ENCODE results near the gene NEDD4. TPM values are rescaled to one million over a fixed set of nuclear protein-coding genes. Genes with fewer than 3 reads are reported as not detected.
"Not testable (repeated sequence)": the region's sequence is repeated elsewhere in the genome, so short reads cannot be mapped to it uniquely, and the experiment has no call there.

The NEDD4 gene
- total RNA-seq, 1 donor: 45.3 TPM

DNA sequence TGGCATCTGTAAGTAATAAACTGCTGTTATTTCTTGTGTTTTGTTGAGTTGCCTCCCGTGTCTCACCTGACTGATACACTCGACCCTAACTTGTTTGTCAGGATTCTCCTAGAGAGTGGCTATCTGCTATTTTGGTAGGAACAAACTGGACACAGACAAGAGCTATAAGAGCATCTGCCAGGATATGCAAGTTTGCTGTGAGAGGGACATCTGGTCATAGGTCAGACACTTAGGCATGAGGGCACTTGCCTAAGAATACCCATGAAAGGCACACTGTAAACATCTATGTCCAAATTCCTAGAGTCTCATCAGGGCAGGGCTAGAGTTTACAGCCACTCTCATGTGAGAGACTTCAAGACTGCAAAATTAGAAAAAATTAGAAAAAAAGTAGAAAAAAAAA is 32.5 kb downstream of the NEDD4 start:
- no peak for DNase-seq (ENCODE audit: low read depth)
- H3K4me3 ChIP-seq (ENCODE audit: low read depth, low read length): no peak overlapping the region
- TF ChIP-seq, protein P1, sequence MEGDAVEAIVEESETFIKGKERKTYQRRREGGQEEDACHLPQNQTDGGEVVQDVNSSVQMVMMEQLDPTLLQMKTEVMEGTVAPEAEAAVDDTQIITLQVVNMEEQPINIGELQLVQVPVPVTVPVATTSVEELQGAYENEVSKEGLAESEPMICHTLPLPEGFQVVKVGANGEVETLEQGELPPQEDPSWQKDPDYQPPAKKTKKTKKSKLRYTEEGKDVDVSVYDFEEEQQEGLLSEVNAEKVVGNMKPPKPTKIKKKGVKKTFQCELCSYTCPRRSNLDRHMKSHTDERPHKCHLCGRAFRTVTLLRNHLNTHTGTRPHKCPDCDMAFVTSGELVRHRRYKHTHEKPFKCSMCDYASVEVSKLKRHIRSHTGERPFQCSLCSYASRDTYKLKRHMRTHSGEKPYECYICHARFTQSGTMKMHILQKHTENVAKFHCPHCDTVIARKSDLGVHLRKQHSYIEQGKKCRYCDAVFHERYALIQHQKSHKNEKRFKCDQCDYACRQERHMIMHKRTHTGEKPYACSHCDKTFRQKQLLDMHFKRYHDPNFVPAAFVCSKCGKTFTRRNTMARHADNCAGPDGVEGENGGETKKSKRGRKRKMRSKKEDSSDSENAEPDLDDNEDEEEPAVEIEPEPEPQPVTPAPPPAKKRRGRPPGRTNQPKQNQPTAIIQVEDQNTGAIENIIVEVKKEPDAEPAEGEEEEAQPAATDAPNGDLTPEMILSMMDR (IDR thresholded peaks at IDR 0.05; ENCODE audit: insufficient read depth, low read depth, low read length): no peak

DNA sequence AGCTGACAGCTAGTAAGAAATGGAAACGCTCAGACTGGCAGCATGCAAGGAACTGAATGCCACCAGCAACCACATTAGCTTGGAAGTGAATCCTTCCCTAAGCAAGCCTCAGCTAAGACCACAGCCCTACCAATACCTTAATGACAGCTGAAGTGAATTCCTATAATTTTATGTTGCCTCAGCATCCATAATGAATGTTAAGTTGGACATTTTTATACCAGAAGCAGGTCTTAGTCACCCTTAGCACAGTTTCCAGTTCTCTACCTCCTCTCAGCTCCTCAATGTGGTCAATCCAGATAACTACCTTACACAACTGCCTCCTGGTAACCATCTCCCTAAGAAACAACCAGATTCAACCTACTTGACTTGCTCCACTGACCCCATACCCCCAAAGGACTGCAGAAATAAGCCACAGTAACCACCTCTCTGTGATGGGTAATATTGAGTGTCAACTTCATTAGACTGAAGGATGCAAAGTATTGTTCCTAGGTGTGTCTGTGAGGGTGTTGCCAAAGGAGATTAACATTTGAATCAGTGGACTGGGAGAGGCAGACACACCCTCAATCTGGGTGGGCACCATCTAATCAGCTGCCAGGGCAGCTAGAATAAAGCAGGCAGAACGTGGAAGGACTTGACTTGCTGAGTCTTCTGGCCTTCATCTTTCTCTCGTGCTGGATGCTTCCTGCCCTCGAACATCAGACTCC is 33.5 kb downstream of the NEDD4 start:
- no peak overlapping the region for H3K4me3 ChIP-seq (ENCODE audit: low read depth, low read length)
- TF ChIP-seq, protein P1 (IDR thresholded peaks at IDR 0.05; ENCODE audit: insufficient read depth, low read depth, low read length): no peak
- no peak for DNase-seq (ENCODE audit: low read depth)

DNA sequence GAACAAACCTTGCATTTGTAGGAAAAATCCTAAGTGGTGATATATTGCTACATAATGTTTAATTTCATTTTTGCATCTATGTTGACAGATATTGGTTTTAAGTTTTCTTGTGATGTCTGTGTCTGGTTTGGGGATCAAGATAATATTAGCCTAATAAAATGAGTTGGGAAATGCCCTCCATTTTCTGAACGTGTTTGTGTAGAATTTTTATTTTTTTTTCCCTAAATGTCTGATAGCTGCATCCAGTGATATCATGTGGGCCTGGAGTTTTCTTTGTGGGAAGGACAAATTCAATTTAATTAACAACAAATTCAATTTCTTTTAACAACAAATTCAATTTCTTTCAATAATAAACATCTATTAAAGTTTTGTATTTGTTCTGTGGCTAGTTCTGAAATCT is 35.1 kb downstream of the NEDD4 start:
- TF ChIP-seq, protein P1 (IDR thresholded peaks at IDR 0.05; ENCODE audit: insufficient read depth, low read depth, low read length): no peak
- DNase-seq (ENCODE audit: low read depth): no peak
- no peak overlapping the region for H3K4me3 ChIP-seq (ENCODE audit: low read depth, low read length)

DNA sequence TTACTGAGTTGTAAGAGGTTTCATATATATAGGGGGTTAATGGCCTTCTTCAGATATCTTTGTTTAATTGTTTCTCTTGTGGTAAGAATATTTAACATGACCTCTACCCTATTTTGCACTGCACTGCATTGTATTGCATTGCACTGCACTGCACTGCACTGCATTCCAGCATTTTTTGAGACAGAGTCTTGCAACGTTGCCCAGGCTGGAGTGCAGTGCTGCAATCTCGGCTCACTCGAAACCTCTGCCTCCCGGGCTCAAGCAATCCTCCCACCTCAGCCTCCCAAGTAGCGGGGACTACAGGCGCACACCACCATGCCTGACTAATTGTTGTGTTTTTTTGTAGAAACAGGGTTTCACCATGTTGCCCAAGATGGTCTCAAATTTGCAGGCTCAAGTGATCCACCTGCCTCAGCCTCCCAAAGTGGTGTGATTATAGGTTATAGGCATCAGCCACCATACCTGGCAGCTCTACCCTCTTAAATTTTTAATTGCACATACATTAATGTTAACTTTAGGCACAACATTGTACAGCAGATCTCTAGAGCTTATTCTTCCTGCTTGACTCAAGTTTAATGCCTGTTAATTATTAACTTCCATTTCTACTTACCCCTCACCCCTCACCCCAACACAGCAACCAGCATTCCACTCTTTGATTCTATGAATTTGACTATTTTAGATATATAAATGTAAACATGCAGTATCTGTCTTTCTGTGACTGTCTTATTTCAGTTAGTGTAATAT is 38.4 kb downstream of the NEDD4 start:
- TF ChIP-seq, protein P1 (IDR thresholded peaks at IDR 0.05; ENCODE audit: insufficient read depth, low read depth, low read length): no peak
- DNase-seq (ENCODE audit: low read depth): no peak
- no peak overlapping the region for H3K4me3 ChIP-seq (ENCODE audit: low read depth, low read length)

DNA sequence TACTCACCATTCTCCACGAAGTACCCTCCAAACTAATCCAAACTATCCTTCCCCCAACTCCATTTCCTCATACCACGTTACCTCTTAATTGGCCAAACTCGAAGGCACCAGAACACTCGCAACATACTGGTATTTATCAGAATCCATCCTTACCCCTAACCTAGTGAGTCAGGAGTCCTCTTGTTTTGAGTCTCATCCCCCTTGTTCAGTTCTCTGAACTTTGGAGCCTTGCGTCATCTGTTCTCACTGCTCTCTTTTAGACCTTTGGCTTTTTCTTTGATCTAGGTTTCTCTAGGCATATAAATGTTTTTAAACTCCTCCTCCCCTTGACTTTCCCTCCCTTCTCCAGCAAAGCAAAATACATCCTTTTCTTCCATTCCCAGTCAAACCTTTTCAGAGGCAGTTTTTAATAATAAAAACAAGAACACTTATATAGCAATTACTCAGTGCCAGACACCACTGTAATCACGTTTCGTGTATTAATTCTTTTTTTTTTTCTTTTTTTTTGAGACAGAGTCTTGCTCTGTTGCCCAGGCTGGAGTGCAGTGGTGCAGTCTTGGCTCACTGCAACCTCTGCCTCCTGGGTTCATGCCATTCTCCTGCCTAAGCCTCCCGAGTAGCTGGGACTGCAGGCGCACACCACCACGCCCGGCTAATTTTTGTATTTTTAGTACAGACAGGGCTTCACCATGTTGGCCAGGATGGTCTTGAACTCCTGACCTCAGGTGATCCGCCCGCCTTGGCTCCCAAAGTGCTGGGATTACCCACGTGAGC is 40.7 kb downstream of the NEDD4 start:
- peak; percentile 12 for DNase-seq (ENCODE audit: low read depth)
- H3K4me3 ChIP-seq (ENCODE audit: low read depth, low read length): not testable (repeated sequence)

DNA sequence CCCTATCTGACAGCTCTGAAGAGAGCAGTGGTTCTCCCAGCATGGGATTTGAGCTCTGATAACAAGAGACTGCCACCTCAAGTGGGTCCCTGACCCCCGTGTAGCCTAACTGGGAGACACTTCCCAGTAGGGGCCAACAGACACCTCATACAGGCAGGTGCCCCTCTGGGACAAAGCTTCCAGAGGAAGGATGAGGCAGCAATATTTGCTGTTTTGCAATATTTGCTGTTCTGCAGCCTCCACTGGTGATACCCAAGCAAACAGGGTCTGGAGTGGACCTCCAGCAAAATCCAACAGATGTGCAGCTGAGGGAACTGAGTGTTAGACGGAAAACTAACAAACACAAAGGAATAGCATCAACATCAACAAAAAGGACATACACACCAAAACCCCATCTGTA is 48.8 kb downstream of the NEDD4 start:
- H3K4me3 ChIP-seq (ENCODE audit: low read depth, low read length); DNase-seq (ENCODE audit: low read depth): not testable (repeated sequence)

DNA sequence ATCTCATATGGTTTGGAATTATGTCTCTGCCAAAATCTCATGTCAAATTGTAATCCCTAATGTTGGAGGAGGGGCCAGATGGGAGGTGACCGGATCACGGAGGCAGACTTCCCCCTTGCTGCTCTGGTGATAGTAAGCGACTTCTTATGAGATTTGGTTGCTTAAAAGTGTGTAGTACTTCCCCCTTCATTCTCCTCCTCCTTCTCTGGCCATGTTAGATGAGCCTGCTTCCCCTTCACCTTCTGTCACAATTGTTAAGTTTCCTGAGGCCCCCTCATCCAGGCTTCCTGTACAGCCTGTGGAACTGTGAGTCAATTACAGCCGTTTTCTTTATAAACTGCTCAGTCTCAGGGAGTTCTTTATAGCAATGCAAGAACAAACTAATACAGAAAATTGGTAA is 51.1 kb downstream of the NEDD4 start:
- H3K4me3 ChIP-seq (ENCODE audit: low read depth, low read length): no peak overlapping the region
- TF ChIP-seq, protein P1 (IDR thresholded peaks at IDR 0.05; ENCODE audit: insufficient read depth, low read depth, low read length): no peak
- no peak for DNase-seq (ENCODE audit: low read depth)

All from fibroblast of villous mesenchyme (primary cell).